ENCODE results near the gene IGFBP2. TPM values are rescaled to one million over a fixed set of nuclear protein-coding genes. Genes with fewer than 3 reads are reported as not detected.
A peak's percentile ranks its signal among the peaks of the same experiment; 100 is the strongest.

The IGFBP2 gene
- total and polyA plus RNA-seq, 2 of the 8 experiments (the other 6 are each of a cell fraction or from before 2014, with no cell fraction given): 326 to 782 TPM

- no peak overlapping the region for H3K27ac ChIP-seq (ENCODE audit: low read depth, low read length)
- H3K9me3 ChIP-seq (ENCODE audit: insufficient read depth in 2 of 2, low read depth in 1 of 2, low read length in 1 of 2): no peaks in the 10 kb centered on the region
- H3K79me2 ChIP-seq (ENCODE audit: control insufficient read depth in 1 of 2, insufficient read depth in 2 of 2, low read length in 2 of 2): peaks cover 0 to 6% of the 10 kb centered on the region in 2 experiments; a peak in 1 of 4 replicates
- no peak overlapping the region for H4K91ac ChIP-seq (replicated peaks; ENCODE audit: insufficient read length, low read length)
- H2AFZ ChIP-seq (ENCODE audit: low read length): no peak overlapping the region
- H2BK12ac ChIP-seq (ENCODE audit: low read depth, low read length): no peak overlapping the region
- DNase-seq (ENCODE audit: low read depth in 1 of 2, low spot score in 2 of 2) (no peak), FAIRE-seq (no peak)
- H2BK20ac ChIP-seq (ENCODE audit: low read length): no peak overlapping the region
- TF ChIP-seq BCL11A (IDR thresholded peaks at IDR 0.05; ENCODE audit: low read depth in 2 of 2, low read length in 2 of 2) (no peak), EZH2 (IDR thresholded peaks at IDR 0.05; ENCODE audit: low read depth, low read length, severe bottlenecking) (no peak), TAF7 (optimal IDR thresholded peaks at IDR 0.05; ENCODE audit: borderline replicate concordance, low read depth, low read length) (no peak), TCF12 (IDR thresholded peaks at IDR 0.05; ENCODE audit: low read depth, low read length) (no peak), SAP30 (IDR thresholded peaks at IDR 0.05; ENCODE audit: insufficient read depth, insufficient replicate concordance, low read length) (no peak)
- no peak overlapping the region for H3K4me2 ChIP-seq (ENCODE audit: insufficient read depth in 1 of 2, low read depth in 2 of 2, low read length in 2 of 2)
- no peak overlapping the region for H3K9ac ChIP-seq (replicated peaks in 1 of 4; ENCODE audit: extremely low read depth in 1 of 4, low read depth in 3 of 4, low read length in 3 of 4)
- no peak overlapping the region for H4K5ac ChIP-seq (ENCODE audit: insufficient read length, low read depth, low read length)
- no peak overlapping the region for H3K14ac ChIP-seq (ENCODE audit: insufficient read length)
- no peak overlapping the region for H3K4ac ChIP-seq (replicated peaks; ENCODE audit: insufficient read length, low read depth, low read length)
- peaks cover 3% of the 10 kb centered on the region in 2 experiments for H4K20me1 ChIP-seq (replicated peaks in 1 of 2; ENCODE audit: control insufficient read depth in 1 of 2, insufficient read depth in 2 of 2, low read length in 2 of 2)
- ChIA-PET CTCF (ENCODE audit: partially characterized antibody) (interaction anchor here (0.8 to 15.9 kb wide), 14 partner anchors 17 to 441 kb away, joined by 3 to 493 read pairs (median 3); no protein-coding TSS in a partner anchor), POLR2A (ENCODE audit: partially characterized antibody) (interaction anchor here (0.5 to 3.7 kb wide), 6 partner anchors 10 to 357 kb away, joined by 3 to 18 read pairs (median 4); partner anchors contain the start of gene RPL37A)
- H2BK120ac ChIP-seq (replicated peaks; ENCODE audit: low read depth, low read length): no peak overlapping the region
- H3K36me3 ChIP-seq (ENCODE audit: control insufficient read depth in 2 of 4, insufficient read depth in 4 of 4, low read length in 3 of 4): peaks cover 6 to 25% (median 18%) of the 10 kb centered on the region in 4 experiments; a peak in 7 of 8 replicates
- H3K56ac ChIP-seq (replicated peaks; ENCODE audit: insufficient read length, low read depth, low read length): no peak overlapping the region
- H3K18ac ChIP-seq (ENCODE audit: extremely low read depth, low read length): no peak overlapping the region
- peak overlapping the region; percentile 1; the same call in 1 of the 2 replicates for H4K8ac ChIP-seq (ENCODE audit: extremely low read depth, insufficient read depth, low read length)
- no peaks in the 10 kb centered on the region for H3K23me2 ChIP-seq (ENCODE audit: low read depth, low read length)
- H3K27me3 ChIP-seq (replicated peaks in 1 of 4; ENCODE audit: control insufficient read depth in 3 of 4, extremely low read depth in 1 of 4, insufficient read depth in 3 of 4, low read length in 3 of 4): no peaks in the 10 kb centered on the region
- no peak overlapping the region for H2AK5ac ChIP-seq (ENCODE audit: low read depth, low read length)
- H3K79me1 ChIP-seq (ENCODE audit: low read depth, low read length): peaks cover 5% of the 10 kb centered on the region; the same call in 1 of the 2 replicates
- H2BK5ac ChIP-seq (ENCODE audit: low read depth, low read length): no peak overlapping the region
- no peak overlapping the region for H3K23ac ChIP-seq (ENCODE audit: insufficient read length)
- H3K4me1 ChIP-seq (replicated peaks in 1 of 4; ENCODE audit: control insufficient read depth in 3 of 4, insufficient read depth in 4 of 4, low read length in 3 of 4): peaks cover 0 to 13% (median 10%) of the 10 kb centered on the region in 4 experiments; a peak in 6 of 7 replicates
- no peak overlapping the region for H3K4me3 ChIP-seq (ENCODE audit: extremely low read depth in 1 of 4, insufficient read depth in 2 of 4, low read depth in 3 of 4, low read length in 4 of 4)
- WGBS, 2 experiments (ENCODE audit: extremely low coverage in 1 of 2, insufficient coverage in 1 of 2, insufficient read length in 1 of 2, insufficient replicate concordance in 2 of 2, low coverage in 1 of 2, low lambda C conversion rate in 2 of 2, missing lambda C conversion rate in 1 of 2): 95% methylated on average over 16 of the region's 18 CpGs; no CpG with 5 or more reads in 1 of the 2 experiments
- no peak overlapping the region for H2BK15ac ChIP-seq (ENCODE audit: low read length)
Measured at GRCh38 chr2:216663846-216664245, 30.6 kb downstream of the IGFBP2 start.

Measured in H1 (cell line).